Tongue (tissue), 2 donors: ENCODE measurements around the gene TPM4. TPM values are rescaled to one million over a fixed set of nuclear protein-coding genes. Genes with fewer than 3 reads are reported as not detected.
"Not testable (repeated sequence)": the region's sequence is repeated elsewhere in the genome, so short reads cannot be mapped to it uniquely, and the experiment has no call there.

ENCODE experiments used
- DNase-seq: peaks from one replicate; pipeline ENCODE4 v3.0.0-alpha.2; 2015
- total RNA-seq: library from RNA; depleted of rRNA; stranded (reverse); fragments of >200 nt; gene quantifications from one replicate; pipeline ENCODE4 v1.2.3, GENCODE V29; 2014

Gene TPM4
- total RNA-seq, 1 donor from 2014 or later = 220 TPM

GRCh38 chr19:16073988-16074387 lies 2.3 kb upstream of the TPM4 start:
- DNase-seq = no peak

GRCh38 chr19:16074488-16075365 lies 1.6 kb upstream of the TPM4 start:
- DNase-seq = no peak

GRCh38 chr19:16075430-16076153 lies 703 bp upstream of the TPM4 start:
- DNase-seq = no peak

GRCh38 chr19:16076958-16077611 lies 790 bp downstream of the TPM4 start:
- peak; percentile 54 for DNase-seq

- DNase-seq = peak; percentile 83
Measured at GRCh38 chr19:16077984-16078758, 1.9 kb downstream of the TPM4 start.

- peak; percentile 96 for DNase-seq
Measured at GRCh38 chr19:16078759-16079707, 2.7 kb downstream of the TPM4 start.

GRCh38 chr19:16084067-16084685 lies 7.9 kb downstream of the TPM4 start:
- DNase-seq = no peak

- DNase-seq = no peak
Measured at GRCh38 chr19:16085115-16085514, 8.8 kb downstream of the TPM4 start.

- not testable (repeated sequence) for DNase-seq
Measured at GRCh38 chr19:16087404-16087803, 11.1 kb downstream of the TPM4 start.

- no peak for DNase-seq
Measured at GRCh38 chr19:16087940-16088339, 11.6 kb downstream of the TPM4 start.

- DNase-seq = peak; percentile 44
Measured at GRCh38 chr19:16088351-16089009, 12.2 kb downstream of the TPM4 start.

- no peak for DNase-seq
Measured at GRCh38 chr19:16089010-16089846, 12.9 kb downstream of the TPM4 start.

GRCh38 chr19:16091546-16092475 lies 15.5 kb downstream of the TPM4 start:
- DNase-seq = no peak

- DNase-seq = no peak
Measured at GRCh38 chr19:16094360-16095070, 18.2 kb downstream of the TPM4 start.

- no peak for DNase-seq
Measured at GRCh38 chr19:16095071-16095571, 18.8 kb downstream of the TPM4 start.

GRCh38 chr19:16096280-16096855 lies 20.1 kb downstream of the TPM4 start:
- no peak for DNase-seq

GRCh38 chr19:16098416-16098768 lies 22.1 kb downstream of the TPM4 start:
- DNase-seq = no peak
